GM18873 (cell line): ENCODE data around the gene SPATA6.
"Not testable (repeated sequence)": the region's sequence is repeated elsewhere in the genome, so short reads cannot be mapped to it uniquely, and the experiment has no call there.

Source experiments
- ATAC-seq: cut with Tn5 transposase; IDR thresholded peaks from one replicate; pipeline ENCODE4 v1.9.1; 2021; ENCODE audit warnings: mild to moderate bottlenecking, moderate library complexity, moderate number of reproducible peaks; ENCODE audit not compliant: unreplicated experiment, low FRiP score

Gene SPATA6

DNA sequence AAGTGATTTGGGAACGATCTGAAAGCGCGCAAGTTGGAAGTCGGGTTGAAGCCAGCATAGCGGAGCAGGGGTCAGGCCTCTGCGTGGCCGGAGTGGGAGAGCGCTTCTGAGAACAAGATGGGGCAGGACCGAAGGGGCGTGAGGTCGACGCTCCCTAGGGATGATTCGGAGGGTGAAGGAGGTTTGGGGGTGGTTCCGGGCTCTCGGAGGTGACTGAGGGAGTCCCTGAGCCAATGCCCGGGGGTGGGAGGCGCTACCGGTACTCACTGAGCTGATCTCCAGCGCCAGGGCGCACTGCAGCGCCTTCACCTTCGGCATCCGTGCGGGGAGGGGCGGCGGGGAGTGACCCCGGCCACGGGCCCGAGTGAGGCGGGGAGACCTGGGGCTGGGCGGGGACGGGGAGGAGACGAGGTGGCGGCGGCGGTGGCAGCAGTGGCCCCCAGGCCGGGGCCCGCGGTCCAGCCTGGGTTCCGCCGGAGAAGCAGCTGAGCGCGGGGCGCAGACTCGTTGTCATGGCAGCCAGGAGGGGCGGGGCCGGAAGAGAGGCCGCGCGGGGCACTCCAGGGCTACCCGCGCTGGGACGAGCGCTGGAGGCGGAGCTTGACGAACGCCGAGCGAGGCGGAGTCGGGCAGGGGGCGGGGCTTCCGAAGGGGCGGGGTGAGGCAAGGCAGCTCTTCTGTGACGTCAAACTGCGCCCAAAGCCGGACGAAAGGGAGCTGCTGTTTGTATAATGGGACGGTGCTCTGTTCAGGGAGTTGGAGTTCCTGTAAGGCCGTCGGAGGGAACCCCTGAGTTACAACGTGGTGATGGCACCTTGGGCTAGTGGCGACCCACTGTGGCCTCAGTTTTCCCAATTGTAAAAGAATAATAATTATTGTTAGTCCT, at the start of gene SPATA6:
SPATA6 (minus strand) TSS at position 514 of the 886 bp plus-strand sequence; CDS start at position 318, 196 bp downstream.
- ATAC-seq, result peak; percentile 93

DNA sequence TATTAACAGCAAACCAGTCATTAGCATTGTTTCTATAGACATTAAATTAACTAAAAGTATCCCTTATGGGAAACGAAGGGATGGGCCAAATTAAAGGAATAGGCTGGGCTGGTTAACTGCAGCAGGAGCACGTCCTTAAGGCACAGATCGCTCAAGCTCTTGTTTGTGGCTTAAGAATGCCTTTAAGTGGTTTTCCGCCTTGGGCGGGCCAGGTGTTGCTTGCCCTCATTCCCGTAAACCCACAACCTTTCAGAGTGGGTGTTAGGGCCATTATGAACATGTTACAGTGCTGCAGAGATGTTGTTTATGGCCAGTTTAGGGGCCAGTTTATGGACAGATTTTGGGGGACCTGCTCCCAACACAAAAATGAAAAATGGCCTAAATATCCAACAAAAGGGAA, 47.9 kb upstream of the SPATA6 start:
- not testable (repeated sequence) for ATAC-seq

DNA sequence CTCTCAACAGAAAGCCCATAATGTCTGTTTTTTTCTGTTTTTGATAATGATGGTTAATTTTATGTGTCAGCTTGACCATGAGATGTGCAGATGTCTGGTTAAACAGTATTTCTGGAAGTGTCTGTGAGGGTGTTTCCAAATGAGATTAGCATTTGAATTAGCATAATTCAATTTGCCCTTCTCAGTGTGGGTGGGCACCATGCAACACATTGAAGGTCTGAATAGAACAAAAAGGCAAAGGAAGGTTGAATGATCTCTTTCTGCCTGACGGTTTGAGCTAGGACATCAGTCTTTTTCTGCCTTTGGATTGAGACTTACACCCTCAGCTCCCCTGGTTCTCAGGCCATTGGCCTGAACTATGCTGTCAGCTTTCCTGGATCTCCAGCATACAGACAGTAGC, 34.9 kb upstream of the SPATA6 start:
- no peak for ATAC-seq

DNA sequence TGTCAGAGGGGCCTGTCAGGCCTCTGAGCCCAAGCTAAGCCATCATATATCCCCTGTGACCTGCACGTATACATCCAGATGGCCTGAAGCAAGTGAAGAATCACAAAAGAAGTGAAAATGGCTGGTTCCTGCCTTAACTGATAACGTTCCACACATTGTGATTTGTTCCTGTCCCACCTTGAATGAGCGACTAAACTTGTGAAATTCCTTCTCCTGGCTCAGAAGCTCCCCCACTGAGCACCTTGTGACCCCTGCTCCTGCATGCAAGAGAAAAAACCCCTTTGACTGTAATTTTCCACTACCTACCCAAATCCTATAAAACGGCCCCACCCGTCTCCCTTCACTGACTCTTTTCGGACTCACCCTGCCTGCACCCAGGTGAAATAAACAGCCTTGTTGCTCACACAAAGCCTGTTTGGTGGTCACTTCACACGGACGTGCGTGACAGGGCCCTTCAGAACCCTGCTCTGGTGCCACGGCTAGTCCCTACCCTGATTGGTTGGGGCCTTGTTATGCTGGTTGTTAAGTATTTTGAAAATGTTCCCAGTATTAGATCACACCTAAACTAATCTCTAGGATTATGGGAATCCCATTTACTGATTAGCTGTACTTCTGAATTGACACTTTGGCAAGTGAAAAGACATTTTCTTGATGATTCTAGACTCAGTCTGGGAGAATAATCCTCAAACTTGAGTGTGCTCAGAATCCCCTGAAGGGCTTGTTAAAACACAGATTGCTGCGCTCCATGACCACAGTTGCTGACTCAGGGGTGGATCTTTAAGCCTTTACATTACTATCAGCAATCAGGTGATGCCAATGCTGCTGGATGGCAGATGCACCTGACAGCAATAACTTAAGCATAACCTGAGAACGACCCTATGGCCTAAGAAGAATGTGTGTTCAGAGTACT, 28.8 kb upstream of the SPATA6 start:
- ATAC-seq, result no peak

DNA sequence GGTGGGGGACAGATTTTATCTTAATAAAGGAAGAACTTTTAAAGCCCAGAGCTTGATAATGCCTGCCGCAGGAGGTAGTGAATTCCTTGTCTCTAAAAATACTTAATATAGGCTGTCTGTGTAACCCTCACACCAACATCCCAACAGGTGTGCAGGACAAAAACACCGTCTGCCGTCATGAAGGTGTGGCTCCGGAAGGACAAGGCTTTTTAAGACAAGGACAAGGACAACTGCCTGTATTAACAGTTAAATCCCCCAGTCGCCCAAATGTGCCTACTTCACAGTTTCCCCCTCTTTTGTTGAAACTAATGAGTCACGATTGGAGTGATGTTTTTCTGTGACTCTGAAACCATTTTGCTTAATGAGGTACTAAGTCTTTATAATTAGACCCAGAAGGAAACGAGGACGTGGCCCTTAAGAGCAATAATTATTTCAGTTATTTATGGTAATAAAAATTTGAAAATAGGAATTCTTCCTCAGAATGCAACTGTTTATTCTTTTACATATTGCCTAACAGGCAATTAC, 27.3 kb upstream of the SPATA6 start:
- no peak for ATAC-seq

DNA sequence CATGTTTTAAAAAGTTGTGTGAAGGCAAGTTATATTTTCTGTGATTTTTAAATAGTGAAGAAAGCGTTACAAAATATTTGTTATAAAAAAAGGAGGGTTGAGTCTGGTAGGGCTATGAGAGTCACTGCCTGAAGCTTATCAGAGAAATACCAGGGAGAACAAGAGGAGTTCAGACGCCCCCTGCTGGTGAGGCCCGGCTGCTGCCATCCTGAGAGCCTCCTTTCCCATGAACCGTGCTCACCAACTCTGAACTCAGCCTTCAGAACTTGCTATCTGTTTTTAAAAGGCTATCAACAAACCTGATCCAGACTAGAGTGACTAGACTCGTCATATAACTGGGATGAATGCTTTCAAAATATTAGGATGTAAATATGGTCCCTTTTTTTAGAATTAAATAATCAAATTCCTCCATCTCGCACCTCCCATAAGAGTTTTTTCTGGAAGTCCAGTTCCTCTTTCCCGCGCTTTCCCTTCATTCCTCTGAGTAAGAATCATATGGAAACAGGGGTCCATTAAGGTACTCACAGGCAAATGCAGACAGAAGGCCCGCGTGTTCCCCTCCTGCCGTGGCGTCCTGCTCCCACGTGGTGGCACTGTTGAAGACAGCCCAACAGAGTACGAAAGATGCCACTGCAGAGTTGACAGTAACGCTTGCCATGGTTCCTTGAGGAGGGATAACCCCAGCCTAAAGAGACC, 26.2 kb upstream of the SPATA6 start:
- peak; percentile 53 for ATAC-seq

DNA sequence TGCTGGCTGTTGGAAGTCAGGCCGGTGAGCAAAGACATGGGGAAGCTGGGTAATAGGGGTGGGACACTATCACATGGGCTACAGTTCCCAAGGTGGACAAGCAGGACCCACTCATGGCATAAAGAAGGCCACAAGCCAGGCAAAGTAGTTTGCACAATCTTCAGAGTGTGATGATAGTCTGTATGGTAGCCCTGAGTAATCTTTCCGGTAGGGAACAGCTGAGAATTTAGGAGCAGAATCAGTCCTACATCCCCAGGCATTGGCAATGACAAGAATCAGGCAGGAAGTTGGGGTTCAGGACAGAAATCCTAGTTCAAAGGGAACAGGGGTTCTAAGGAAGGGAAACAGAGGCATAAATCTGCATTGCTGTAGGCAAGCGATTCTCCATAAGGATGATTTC, 23.9 kb upstream of the SPATA6 start:
- ATAC-seq, result no peak

DNA sequence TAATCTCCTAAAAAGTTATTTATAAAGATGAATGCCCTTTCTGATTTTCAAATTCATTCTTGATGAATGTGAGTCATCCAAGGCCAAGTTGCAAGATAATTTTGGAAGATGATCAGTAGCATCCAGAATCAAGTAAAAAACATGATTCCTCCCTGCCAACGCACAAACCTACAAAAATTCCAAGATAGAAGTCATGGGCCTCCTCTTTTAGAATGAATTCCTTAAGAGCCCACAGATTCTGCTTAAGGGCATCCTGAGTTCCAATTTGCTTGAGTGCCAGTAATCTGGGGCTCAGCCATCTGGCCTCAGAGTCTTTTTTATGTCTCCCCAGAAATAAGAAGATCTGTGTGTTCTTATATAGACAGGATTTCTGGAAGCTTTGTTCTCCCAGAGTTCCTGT, 23.2 kb upstream of the SPATA6 start:
- ATAC-seq, result no peak

DNA sequence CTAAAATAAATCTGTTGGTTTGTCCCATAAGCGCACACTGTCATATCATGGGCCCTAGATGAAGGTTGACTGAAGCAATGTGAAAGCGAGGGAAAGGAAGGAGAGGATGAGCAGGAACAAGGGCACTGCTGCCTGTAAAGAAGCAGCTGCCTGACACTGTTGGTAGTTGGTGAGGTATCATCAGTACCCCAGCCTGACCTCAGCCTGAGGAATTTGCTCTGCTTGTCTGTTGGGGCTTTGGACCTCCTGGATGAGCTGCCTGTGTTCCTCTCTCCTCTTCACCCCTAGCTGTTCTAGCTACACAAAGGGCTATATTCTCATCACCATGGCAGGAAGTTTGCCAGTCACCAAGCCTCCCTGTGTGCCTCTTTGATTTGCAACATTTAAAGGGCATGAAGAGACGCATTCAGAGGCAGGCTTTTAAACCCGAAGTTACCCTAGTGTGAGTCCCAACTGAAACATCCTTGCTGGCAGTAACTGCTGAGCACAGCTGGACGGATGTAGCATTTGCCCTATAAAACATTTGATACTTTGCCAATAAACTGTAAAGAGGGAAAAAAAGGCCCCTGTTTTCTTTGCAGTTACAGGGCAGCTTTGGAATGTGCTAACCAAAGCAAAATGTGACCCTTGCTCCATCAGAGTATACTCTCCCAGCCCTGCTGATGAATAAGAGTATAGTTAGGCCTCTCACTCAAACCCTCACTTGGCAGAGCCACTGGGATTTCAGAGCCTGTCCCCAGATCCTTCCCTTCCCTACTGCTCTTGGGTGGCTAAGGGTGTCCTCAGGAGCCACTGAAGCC, 22.2 kb upstream of the SPATA6 start:
- no peak for ATAC-seq

DNA sequence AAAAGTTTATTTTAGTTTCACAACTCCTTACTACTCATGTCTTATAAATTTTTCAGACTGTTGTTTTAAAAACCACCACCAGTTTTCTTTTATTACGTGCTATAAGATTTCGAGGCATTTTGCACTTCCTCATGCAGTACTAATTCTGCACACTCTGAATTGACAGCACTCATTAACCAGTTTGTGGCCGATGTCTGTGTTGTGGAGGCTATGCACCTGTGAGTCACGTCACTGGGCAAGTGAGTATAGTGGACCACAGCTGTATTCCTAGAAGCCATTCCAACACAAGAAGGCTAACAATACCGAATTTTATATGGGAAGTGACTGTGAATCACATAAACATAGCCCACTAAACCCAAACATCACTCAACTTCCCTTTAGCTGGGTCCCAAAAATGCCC, 21.0 kb upstream of the SPATA6 start:
- no peak for ATAC-seq

DNA sequence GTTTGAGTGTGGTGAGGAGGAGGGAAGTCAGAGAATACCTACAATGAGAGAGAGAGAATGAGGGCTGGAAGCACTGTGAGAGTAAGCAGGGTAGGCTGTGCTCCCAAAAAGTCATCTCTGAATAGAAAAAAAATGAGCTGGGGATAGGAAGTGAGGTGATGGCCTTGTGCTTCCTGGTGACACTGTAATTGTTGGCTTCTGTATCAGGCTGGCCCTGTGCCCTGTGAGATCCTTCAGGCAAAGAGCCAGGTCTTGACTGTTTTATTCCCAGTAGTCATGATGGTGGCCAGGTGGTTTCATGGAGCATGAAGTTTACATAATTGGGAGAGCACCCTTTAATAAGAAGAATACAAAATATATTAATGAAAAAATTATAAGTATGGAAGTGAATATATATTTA, 20.4 kb upstream of the SPATA6 start:
- no peak for ATAC-seq

DNA sequence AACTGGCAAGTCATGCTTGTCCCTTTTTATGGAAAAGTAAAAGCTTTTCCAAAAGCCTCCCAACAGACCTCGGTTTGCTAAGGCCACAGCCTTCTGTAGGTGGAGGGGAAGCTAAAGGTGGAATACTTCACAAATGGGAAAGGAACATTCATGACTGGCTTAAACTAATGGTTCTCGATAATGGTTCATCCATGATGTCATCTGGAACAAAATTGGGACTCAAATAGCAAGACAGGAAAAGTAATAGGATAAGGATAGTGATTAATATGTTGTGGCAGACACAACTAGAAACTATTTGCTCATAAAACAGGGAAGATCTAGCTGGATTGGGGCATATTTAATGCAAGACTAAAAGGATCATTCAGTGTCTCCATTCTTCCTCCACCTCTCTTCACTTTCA, 16.7 kb upstream of the SPATA6 start:
- no peak for ATAC-seq

DNA sequence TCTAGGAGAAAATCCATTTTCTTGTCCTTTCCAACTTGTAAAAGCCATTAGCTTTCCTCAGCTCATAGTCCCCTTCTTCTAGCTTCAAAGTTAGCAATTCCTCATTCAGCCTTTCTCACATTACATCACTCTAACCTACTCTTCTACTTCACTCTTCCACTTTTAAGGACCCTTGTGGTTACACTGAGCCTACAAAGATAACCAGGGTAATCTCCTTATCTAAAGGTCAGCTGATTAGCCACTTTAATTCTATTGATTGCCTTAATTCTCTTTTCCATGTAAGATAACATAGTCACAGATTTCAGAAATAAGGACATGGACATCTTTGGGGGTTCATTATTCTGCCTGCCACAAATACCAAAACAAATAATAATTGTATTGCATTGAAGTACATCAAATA, 8.5 kb upstream of the SPATA6 start:
- no peak for ATAC-seq

DNA sequence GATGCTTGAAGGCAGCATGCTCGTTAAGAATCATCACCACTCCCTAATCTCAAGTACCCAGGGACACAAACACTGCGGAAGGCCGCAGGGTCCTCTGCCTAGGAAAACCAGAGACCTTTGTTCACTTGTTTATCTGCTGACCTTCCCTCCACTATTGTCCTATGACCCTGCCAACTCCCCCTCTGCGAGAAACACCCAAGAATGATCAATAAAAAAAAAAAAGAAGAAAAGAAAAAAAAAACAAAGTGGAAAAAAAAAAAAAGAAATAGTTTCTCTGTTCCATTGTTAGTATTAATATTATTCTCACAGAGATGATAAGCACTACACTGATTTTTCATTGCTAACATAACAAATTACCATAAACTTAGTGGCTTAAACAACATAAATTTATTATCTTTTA, 8.0 kb upstream of the SPATA6 start:
- ATAC-seq, result not testable (repeated sequence)

DNA sequence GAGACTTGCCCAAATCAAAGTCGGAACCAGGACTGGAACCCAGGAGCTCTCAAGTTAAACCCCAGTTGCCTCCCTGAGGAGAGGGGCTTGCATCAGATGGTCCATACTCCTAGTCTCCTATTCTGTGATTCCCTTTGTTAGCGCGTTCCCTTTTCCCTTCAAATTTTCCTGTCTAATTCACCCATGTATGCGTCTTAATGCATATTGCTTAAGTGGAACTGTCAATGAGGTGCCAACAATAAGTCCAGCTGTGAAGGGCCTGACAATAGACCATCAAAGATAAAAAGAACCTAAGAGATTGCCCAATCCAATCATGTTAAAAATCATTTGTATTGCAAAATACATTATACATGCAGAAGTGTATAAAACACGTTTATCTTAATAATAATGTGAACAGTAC, 634 bp upstream of the SPATA6 start:
- ATAC-seq, result no peak

DNA sequence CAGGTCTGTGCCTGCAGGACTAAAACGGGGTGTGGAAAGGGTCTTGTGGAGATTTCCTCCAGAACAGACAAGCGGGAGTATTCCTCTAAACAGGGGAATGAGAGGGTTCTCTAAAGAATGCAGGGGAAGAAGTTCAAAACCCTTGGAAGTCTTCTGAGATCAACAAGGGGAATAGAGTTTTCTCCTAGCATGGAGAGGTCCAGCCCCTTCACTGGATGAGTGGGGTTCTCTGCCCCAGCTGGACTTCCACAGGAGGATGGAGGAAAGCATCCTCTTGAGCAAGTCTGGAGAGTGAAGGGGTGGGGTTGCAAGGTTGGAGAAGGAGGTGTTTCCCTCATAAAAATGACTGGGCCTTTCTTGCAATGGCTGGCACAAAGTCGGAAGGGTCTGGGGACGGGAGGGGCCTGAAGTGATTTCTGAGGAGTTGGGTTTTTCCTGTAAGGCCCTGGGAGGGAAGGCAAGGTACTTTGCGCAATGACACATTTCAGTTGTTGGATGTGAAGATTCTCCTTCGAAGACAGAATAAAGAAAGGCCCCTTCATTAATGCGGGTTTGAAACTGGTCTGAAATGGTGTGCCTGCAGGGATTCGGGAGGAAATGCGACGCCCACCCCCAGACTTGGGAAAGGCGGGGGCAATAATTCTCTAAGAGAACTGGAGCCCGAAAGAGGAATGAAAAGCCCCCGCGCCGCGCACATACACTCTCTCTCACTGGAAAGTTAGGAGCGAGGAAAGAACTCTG, 884 bp downstream of the SPATA6 start:
- no peak for ATAC-seq

DNA sequence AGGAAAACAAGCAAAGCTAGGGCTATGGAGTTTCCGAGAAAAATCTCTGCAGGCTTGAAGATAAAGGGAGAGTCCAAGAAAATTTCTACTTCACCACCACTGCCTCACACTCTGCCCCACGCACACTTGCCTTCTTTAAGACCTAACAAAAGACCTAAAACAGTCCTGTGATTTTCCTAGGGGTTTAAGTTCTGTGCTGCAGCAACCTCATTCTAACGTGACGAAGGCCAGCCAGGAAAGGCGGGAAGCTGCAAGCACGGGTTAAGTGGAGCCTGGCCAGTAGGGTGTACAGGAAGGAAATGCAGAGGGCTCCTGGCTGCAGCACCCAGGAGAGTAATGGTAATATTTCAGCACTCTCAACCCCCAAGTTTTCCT, 1.5 kb downstream of the SPATA6 start:
- no peak for ATAC-seq

DNA sequence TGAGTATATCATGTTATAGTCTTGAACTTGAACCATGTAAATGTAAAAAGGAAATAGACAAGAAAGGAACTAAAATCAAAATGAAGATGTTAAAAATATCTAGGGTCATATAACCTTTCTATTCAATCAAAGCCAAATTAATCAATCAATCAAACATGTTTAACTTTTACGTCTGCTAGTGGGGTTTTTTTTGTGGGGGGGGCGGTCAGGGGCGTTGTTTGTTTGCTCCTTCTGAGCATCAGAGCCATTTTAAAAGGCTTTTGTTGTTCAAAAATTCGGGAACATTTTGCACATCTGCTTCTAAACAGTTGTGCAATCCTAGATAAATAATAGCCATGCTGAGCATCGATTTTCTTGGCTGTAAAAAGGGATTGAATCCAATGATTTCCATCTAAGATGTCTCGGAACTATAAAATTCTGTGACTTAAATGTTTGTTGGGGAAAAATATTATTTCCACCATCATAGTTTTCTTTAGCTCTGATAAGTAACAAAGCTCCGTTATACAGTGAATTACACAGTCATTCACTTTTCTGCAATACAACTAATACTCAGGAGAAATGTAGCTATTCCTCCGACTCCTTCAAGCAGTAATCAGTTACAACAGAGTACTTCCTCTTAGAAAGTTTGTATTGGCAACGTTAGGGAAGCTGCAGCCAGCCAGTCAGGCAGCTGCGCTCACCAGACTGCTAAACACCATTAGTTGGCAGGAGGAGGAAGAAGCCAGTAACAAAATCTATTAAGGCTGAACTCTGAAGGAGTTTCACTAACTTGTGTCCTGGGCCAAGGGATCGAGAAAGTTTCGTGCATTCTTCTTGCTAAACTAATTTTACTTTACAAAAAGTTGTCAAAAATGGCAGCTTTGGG, 2.2 kb downstream of the SPATA6 start:
- ATAC-seq, result no peak
